NCI-H1092 treated with DMSO at 0.1 percent for 48 hours (cell line): Measurements from ENCODE around the gene CBLB.

Experiments used
- DNase-seq: peaks from one replicate; lab custom pipeline; 2025; lab: John Stamatoyannopoulos, UW

The CBLB gene

DNA sequence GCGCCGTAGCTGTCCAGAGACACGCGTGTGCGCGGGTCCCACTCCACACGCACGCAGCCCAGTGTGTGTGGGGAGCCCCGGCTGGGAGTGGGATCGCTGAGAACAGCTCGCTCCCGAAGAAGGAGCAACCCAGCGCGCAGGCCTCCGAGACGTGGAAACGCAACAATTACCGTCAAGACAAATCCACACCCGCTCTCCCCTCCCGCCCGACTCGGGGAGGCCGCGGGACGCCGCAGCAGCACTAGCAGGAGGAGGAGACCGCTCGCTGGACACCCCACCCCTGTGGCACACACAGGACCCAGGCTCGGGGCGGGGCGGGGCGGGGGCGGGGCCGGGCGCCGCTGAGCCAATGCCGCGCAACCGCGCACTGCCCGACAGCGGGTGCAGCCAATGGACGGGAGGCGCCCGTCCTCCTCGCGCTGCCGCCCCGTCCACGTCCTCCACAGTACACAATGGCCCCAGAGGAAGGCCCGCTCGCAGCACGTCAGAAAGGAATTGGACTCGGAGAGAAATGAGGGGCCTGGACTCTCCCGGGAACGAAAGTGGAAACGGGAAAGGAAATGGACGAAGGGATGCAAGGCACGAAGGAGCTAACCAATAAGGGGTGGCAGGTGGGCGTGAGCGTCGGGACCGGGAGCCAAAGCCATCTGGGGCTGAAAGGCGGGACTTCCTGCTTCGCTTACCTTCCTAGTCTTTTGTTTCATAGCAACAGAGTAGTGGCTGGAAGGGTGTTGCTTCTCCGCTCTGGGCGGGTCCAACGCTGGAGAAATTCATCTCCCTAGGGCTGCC, at the start of gene CBLB:
Gene CBLB (minus strand): TSS at position 271 of the 789 bp plus-strand sequence. CDS start 1,435 bp downstream, outside the sequence.
- DNase-seq, result peak; percentile 98

DNA sequence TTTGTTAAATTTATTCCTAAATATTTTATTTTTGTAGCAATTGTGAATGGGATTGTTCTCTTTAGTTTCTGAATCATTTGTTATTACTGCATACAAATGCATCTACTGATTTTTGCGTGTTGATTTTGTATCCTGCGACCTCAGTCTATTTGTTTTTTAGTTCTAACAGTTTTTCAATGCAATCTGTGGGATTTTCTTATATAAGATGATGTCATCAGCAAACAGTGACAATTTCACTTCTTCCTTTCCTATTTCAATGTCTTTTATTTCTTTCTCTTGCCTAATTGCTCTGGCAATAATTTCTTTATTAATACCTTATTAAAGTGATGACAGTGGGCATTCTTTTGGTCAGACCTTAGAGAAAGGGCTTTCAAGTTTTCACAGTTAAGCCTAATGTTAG, 48.0 kb upstream of the CBLB start:
- DNase-seq, result no peak

DNA sequence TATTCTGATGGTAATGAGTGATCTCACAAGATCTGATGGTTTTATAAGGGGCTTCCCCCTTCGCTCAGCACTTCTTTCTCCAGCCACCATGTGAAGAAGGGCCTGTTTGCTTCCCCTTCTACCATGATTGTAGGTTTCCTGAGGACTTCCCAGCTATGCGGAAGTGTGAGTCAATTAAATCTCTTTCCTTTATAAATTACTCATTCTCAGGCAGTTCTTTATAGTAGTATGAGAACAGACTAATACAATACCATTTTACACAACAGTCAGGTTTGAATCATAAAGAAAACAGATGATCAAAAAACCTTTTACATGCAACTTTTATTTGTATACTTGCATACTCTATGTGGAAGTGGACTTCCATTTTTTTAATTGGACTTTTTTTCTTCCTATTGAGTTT, 46.7 kb upstream of the CBLB start:
- DNase-seq, result no peak

DNA sequence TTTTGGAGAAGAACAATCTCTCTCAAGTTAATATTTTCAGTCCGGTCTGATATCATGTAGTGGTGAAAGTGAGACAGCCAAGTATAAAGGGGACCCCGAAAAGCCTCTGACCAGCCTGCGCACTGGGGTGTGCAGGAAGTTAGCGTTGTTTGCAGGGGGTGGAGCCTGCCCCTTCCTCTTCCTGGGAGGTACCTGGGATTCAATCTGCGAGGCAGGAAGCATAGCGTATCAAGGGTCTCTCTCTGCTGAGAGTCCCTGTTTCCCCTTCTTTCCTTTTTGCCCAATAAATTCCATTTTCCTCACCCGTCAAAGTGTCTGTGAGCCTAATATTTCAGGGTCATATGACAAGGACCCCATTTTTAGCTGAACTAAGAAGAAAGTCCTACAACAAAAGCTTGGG, 44.8 kb upstream of the CBLB start:
- no peak for DNase-seq

DNA sequence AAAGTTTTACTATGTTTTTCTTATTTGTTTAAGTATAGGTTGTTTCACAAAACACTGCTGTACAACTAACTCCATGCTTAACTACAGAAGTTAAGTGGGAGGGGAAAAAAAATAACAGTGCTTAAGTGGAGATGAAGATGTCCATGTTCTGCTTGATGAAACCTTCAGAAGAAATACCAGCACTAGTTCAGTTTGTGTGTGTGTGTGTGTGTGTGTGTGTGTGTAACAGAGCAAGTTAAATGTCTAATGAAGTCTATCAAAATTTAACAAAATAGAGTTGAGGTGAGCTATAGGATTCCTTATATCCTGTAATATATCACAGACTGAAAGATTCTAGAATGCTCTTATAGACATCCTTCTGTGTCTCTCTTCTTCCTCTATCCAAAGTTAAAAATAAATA, 44.1 kb upstream of the CBLB start:
- no peak for DNase-seq

DNA sequence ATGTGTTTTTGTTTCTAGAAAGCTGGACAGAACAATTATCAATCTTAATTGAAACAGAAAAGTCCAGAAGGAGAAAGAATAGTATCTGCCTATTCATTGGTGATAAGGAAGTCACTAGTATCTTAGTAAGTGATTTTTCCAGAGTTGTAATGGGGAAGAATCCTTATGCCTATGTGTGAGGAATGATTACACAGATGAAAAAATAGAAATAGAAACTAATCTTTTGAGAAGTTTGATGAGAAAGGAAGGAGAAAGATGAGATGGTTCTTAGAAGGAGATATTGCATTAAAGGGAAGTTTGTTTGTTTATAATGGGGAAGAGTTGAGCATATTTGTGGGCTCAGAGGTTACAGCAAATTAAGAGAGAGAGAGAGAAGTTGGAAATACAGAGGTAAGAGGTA, 42.7 kb upstream of the CBLB start:
- DNase-seq, result no peak

DNA sequence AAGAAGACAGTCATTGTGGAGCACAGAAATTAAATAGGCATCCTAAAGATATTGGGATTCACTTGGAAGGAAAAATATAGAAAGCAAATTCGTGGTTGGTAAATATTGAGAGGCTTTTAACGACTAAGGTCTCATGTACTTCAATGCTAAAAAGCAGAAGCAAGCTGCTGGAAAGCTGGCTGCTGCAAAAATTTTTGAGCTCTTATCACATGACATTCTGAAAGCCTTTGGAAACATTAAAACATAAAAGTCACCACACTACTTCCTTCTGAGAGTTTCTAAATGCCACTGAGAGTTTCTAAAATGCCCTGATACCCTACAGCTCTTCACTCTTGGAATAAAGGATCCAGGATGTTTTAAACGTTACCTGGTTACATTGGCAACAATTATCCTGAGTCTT, 39.0 kb upstream of the CBLB start:
- DNase-seq, result no peak

DNA sequence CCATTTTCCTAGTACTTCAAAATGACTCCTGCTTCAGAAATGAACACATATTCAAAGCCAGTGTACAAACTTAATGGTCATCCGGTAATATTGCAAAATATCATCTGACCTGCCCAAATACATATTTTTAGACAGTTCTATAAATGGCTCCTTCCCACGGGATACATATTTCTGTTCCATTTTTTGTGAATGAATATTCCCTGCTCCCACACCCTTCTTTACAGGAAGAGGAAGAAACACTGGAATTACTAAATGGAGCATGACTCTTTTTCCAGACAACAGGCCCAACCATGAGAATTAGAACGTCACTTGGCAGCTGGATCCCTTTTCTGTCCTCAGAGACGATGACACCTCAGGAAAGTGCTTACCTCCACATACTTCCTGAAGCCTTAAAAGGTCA, 38.0 kb upstream of the CBLB start:
- DNase-seq, result no peak

DNA sequence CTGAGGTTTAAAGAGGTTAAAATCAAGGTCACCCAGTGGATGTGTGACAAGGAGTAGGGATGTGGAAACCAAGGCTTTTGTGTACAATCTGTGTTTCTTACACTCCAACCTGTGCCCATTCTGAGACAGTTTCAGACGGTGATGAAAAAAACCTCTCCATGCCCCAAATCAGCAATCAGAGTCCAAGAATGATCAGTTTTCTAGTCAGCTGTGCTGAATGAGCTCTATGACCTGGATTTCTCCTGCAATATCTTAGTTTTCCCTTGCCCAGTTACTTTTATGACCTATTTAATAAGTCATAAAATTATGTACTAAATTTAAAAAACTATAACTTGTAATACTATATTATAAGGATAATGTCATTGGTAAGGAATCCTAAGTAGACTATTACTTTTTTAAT, 37.5 kb upstream of the CBLB start:
- no peak for DNase-seq

DNA sequence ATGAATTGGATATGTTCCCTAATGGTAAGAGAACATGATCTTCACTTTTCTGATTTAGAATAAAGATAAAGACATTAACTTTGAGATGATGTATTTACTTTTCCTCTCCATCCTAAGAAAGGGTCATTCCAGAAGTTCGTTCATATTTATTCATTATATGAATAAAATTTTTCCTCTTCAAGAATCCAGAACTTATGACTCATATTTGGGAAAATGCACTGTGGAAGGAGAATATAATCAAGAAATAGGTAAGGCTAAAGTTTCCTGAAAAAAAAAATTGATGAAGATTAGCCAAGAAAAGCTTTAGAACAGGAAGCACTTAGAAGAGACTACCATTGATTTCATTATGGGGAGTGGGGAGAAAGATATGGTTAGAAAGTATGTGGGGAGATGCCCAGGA, 36.5 kb upstream of the CBLB start:
- no peak for DNase-seq

DNA sequence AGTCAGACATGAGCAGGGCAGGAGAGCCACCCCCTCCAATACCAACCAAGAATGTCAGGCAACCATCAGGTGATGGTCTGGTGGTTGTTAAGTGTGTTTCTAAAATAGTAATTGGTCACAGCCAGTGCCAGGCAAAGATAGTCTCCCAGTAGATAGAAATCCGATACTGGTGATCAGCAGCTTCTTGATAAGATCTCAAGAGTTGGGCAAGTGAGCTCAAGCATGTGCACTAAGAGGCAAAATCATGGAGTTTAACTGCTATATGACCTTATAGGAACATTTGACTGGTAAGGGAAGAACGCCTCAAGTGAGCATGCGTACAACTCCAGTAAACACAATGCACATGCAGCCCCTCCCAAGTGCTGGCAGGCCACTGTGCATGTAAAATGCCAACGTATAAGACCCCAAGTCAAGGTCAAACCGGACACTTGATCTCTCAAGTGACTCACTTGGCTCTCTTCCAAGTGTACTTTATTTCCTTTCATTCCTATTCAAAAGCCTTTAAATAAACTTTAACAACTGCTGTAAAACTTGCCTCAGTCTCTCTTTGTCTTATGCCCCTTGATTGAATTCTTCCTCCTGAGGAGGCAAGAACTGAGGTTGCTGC, 36.0 kb upstream of the CBLB start:
- no peak for DNase-seq

DNA sequence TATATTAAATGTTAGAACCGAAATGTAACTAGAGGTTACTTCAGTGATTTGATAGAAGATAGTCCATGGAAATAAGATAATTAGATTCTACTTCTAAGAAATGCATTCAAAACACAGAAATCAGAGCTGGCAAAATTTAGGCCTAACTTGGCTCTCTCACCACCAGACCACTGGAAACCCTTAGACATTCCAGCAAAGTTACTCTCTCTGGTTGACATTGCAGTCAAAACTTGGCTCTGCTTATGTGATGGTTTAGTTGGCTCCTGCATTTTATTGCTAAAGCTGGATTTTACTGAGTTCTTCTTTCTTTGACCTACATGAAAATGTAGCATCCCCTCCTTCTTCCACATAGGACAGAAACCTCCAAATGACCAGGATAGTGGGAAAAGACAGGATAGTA, 35.4 kb upstream of the CBLB start:
- DNase-seq, result no peak

DNA sequence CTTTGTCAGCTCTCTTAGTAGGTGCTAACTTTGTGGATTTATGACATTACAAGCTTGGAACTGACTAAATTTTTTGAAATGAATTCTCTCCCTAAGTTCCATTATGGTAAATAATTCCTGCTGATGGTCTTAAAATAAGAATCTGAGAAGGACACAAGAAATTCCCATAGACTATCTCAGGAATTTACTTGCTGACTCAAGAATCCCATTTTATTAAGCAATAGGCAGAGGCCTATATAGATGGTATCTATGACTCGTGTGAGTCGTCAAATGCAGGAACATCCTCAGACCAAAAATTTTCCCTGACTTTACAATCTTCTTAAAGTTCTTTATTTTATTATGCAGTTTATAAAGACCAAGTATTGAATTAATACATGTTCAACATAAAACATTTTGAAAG, 30.7 kb upstream of the CBLB start:
- no peak for DNase-seq

DNA sequence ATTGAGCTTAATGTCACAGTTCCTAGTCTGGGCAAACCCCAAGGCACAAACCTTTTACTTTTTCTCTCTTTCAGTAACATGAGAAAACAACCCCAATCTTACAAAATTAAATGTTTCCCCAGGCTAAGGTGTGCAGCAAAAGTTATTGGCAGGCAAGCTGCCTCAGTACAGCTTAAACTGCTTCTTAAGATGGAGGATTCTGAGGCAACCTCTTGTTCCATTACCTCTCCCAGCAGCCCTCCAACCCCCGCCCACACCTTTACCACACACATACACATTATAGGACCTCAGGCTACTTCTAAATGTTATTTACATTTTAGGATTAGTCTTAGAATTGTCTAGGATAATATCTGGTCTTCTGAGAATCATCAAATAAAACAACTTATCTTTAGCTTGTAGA, 22.3 kb upstream of the CBLB start:
- DNase-seq, result no peak

DNA sequence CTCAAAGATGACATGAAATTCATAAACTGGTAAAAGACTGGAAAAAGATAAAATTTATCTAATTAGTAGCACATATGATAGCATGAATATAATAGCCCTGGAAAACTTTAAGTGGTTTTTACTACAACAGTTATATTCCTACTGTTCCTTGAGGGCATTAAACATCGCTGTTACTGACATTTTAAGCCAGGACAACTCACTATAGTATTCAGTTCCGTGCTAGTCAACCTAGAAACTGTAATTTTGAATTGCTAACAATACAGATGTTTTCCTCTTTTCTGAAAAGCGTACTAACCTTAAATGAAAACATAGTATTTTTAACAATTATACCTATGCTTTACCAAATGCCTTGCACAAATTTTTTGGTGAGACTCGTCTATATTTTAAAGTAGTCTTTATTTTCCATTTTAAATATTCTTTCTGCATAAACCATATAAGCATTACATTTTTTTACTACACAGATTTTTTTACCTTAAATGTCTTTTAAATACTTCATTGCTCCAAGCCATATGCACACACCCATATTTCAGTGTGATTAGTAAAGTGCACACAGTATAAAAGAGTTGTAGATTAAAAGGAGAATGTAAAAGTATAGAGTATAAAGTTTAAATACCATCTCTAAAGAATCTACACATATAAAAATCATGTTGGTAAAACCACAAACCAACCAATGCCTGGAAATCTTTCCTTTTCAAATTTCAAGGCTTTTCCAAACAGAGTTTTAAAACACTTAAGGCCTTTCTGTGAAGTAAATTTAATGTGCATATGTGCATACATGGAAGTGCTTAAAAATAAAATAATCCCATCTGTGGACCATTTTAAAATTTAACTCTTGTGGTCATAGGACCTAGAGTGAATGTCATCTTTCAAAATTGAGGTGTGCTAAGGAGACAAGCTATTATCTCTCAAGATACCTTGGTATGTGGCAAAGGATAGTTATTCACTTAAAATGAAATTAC, 20.1 kb upstream of the CBLB start:
- DNase-seq, result no peak

DNA sequence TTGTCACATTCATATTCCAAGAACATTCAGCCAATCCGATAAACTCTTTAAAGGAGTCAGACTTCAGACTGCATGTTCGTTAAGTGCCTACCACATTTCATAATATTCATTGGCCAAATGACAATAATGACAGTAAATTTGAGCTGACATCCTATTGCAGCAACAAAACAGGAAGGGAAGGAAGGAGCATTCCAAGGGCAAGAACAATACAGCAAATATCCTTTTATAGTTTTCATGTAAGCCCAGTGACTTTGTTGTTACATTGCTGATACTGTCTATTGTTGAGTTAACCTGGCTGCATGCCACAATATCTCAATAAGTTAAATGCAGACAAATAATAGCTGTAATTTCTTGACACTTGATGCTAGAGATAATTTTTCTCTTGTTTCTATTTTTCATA, 16.4 kb upstream of the CBLB start:
- no peak for DNase-seq

DNA sequence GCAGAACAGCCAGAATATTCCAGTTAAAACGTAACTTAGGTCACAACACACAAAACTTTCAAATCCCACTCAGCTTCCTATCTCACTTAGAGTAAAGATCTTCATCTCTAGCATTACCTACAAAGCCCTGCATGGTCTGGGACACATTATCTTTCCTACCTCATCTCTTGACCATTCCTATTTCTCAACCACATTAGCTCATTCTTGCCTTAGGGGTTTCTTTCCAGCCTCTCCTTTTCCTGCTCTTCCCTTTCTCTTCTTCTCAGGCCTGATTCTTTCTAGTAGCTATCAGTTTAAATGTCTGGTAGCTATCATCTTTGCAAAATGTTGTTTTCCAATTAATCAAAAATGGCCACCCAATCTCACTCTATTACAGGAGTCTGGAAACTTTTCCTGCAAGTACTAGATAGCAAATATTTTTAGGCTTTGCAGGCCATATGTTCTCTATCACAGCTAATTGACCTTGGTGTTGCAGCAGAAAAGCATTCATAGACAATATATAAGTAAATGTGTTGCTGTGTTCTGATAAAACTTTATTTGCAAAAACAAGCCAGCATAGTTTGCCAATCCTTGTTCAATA, 15.1 kb upstream of the CBLB start:
- DNase-seq, result no peak

DNA sequence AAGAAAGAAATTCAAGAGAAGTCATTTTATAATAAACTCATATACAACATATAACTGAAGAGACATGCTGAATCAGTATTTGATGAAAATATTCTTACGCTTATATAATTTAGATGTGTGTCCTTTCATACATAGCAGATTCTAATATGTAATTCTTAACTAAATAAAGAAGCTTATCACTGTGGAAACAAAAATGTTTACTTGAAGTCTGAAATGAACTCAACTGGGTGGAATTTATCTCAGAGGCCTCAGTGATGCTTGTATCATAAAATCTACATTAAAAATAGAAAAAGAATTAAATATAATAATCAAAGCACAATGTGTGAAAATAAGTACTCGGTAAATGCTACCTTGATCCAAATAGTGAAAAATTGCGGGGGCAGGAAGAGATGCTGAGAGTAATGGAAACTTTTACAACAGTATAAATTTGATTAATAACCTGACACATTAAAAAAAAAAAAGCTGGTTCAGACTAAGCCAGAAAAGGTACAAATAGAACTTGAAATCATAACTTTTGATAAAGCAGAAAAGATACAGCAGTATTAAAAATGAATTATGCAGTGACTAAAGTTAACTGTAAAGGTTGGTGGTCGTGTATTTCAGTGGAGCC, 12.0 kb upstream of the CBLB start:
- DNase-seq, result no peak

DNA sequence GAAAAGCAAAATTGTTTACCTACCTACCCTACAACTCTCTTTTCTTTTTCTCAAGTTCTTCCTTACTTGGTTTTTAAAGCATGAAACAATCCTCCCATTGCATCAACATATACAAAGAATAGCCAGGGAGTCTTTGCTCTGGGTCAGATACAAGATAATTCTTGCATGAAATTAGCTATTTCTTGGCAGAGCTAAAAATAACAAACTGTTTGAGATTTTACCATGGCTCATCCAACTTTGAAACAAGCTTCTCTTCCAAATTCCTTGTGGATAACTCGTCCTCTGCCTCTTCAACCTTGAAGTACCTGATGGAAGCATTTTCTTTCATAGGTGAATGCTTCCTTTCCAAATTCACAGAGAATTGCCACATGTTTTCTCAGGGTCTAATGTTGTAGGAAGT, 9.2 kb upstream of the CBLB start:
- DNase-seq, result no peak

DNA sequence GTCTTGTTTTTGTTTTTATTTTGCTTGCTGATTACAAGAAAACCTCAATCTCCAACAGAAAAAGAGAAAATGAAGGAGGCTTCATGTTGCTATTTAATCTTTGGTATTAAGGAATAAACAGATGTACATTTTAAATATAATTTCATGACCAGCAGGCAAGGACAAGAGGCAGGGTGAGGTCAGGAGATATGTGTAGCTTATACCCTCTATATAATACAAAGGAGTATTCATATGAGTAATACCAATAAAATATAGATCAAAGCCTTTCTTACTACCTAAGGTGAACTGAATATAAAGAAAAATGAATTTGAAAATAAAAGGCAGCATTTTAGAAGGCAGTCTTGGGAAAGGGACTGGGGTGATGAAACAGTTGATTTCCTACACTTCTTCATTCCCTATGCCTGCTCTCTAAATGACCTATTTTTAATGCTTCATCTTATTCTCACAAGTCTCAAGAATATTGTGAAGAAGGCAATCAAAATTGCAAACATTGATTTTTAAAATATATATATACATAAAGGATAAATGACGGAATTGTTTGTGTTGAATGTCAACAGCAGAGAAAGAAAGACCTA, 8.6 kb upstream of the CBLB start:
- no peak for DNase-seq

DNA sequence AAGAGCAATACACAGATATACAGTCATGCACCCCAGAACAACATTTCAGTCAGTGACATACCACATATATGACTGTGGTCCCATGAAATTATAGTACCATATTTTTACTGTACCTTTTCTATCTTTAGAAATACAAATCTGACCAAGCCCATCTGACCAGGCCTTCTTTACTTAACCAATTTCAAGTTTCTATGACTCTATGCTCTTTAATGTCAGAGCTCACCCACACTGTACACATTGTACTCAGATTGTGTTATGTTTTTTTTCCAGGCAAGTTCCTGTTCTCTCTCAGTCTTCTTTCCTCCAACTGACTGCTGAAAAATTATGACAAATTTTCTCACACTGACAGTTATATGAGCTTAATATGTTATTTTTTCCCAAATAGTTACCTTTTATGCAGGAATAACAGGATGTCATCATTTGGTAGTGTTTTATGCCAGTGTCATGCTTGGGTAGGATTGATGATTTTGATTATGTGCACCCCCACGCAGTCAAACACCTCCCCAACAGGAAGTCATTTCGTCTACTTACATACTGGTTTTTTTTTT, 8.0 kb upstream of the CBLB start:
- no peak for DNase-seq
